ENCODE measurements around the gene RNF223.

The RNF223 gene

GRCh38 chr1:1043411-1043810 is 30.7 kb downstream of the RNF223 start:
- H3K36me3 ChIP-seq (ENCODE audit: control insufficient read depth, insufficient read depth, low read length) = peaks cover 1% of the 10 kb centered on the region
- TF ChIP-seq CTCF (IDR thresholded peaks at IDR 0.05; ENCODE audit: insufficient read depth, low read length, poor library complexity, severe bottlenecking) = no peak
- DNase-seq (ENCODE audit: extremely low read depth, insufficient read length) = no peak
- H3K4me3 ChIP-seq (replicated peaks; ENCODE audit: low read depth, low read length) = no peak overlapping the region
- no peaks in the 10 kb centered on the region for H3K27me3 ChIP-seq (replicated peaks; ENCODE audit: control insufficient read depth, insufficient read depth, low read length)

- TF ChIP-seq CTCF (IDR thresholded peaks at IDR 0.05; ENCODE audit: insufficient read depth, low read length, poor library complexity, severe bottlenecking) = no peak
- peaks cover 1% of the 10 kb centered on the region for H3K36me3 ChIP-seq (ENCODE audit: control insufficient read depth, insufficient read depth, low read length)
Observed at GRCh38 chr1:1042835-1043234, 31.3 kb downstream of the RNF223 start.

GRCh38 chr1:1041873-1042272 is 32.2 kb downstream of the RNF223 start:
- H3K4me3 ChIP-seq (replicated peaks; ENCODE audit: low read depth, low read length) = no peak overlapping the region
- peaks cover 1% of the 10 kb centered on the region for H3K36me3 ChIP-seq (ENCODE audit: control insufficient read depth, insufficient read depth, low read length)
- no peak for TF ChIP-seq CTCF (IDR thresholded peaks at IDR 0.05; ENCODE audit: insufficient read depth, low read length, poor library complexity, severe bottlenecking)
- DNase-seq (ENCODE audit: extremely low read depth, insufficient read length) = no peak
- no peaks in the 10 kb centered on the region for H3K27me3 ChIP-seq (replicated peaks; ENCODE audit: control insufficient read depth, insufficient read depth, low read length)

More at GRCh38 chr1:1042835-1043234, 31.3 kb downstream of the RNF223 start:
- Histone ChIP-seq H3K4me3 (replicated peaks; ENCODE audit: low read depth, low read length) (no peak overlapping the region), H3K27me3 (replicated peaks; ENCODE audit: control insufficient read depth, insufficient read depth, low read length) (no peaks in the 10 kb centered on the region)
- DNase-seq (ENCODE audit: extremely low read depth, insufficient read length) = no peak

GRCh38 chr1:1041092-1041523 is 33.0 kb downstream of the RNF223 start:
- TF ChIP-seq CTCF (IDR thresholded peaks at IDR 0.05; ENCODE audit: insufficient read depth, low read length, poor library complexity, severe bottlenecking) = no peak
- no peak overlapping the region for H3K4me3 ChIP-seq (replicated peaks; ENCODE audit: low read depth, low read length)
- no peaks in the 10 kb centered on the region for H3K27me3 ChIP-seq (replicated peaks; ENCODE audit: control insufficient read depth, insufficient read depth, low read length)
- no peak for DNase-seq (ENCODE audit: extremely low read depth, insufficient read length)
- peaks cover 1% of the 10 kb centered on the region for H3K36me3 ChIP-seq (ENCODE audit: control insufficient read depth, insufficient read depth, low read length)

GRCh38 chr1:1040004-1040991 is 33.8 kb downstream of the RNF223 start:
- TF ChIP-seq CTCF (IDR thresholded peaks at IDR 0.05; ENCODE audit: insufficient read depth, low read length, poor library complexity, severe bottlenecking) = no peak
- DNase-seq (ENCODE audit: extremely low read depth, insufficient read length) = peak; percentile 77
- no peaks in the 10 kb centered on the region for H3K27me3 ChIP-seq (replicated peaks; ENCODE audit: control insufficient read depth, insufficient read depth, low read length)
- H3K36me3 ChIP-seq (ENCODE audit: control insufficient read depth, insufficient read depth, low read length) = no peaks in the 10 kb centered on the region; the same call in 1 of the 2 replicates
- peak overlapping the region; percentile 53 for H3K4me3 ChIP-seq (replicated peaks; ENCODE audit: low read depth, low read length)
